ENCODE data around the gene MPPED1. TPM values are rescaled to one million over a fixed set of nuclear protein-coding genes. Genes with fewer than 3 reads are reported as not detected.

MPPED1 gene
- total RNA-seq, 1 donor from 2014 or later: 0.37 TPM

- H3K27me3 Mint-ChIP-seq (ENCODE audit: unreplicated experiment): peaks cover 2% of the 10 kb centered on the region
- TF ChIP-seq CTCF (IDR thresholded peaks at IDR 0.05; ENCODE audit: partially characterized antibody, unreplicated experiment): no peak
- H3K27ac Mint-ChIP-seq (ENCODE audit: unreplicated experiment): no peak overlapping the region
- DNase-seq: peak; percentile 11
- peaks cover 4% of the 10 kb centered on the region for H3K4me1 Mint-ChIP-seq (ENCODE audit: low read depth, unreplicated experiment)
- H3K36me3 Mint-ChIP-seq (ENCODE audit: unreplicated experiment): no peaks in the 10 kb centered on the region
- H3K9me3 Mint-ChIP-seq (ENCODE audit: unreplicated experiment): no peaks in the 10 kb centered on the region
- H3K4me3 Mint-ChIP-seq (ENCODE audit: unreplicated experiment): no peak overlapping the region
Observed at GRCh38 chr22:43426816-43427215, 15.0 kb downstream of the MPPED1 start.

- DNase-seq: peak; percentile 5
- peaks cover 4% of the 10 kb centered on the region for H3K4me1 Mint-ChIP-seq (ENCODE audit: low read depth, unreplicated experiment)
- no peaks in the 10 kb centered on the region for H3K9me3 Mint-ChIP-seq (ENCODE audit: unreplicated experiment)
- H3K36me3 Mint-ChIP-seq (ENCODE audit: unreplicated experiment): no peaks in the 10 kb centered on the region
- peak; percentile 31 for TF ChIP-seq CTCF (IDR thresholded peaks at IDR 0.05; ENCODE audit: partially characterized antibody, unreplicated experiment)
- no peak overlapping the region for H3K27ac Mint-ChIP-seq (ENCODE audit: unreplicated experiment)
- H3K4me3 Mint-ChIP-seq (ENCODE audit: unreplicated experiment): no peak overlapping the region
- peaks cover 2% of the 10 kb centered on the region for H3K27me3 Mint-ChIP-seq (ENCODE audit: unreplicated experiment)
Observed at GRCh38 chr22:43427296-43428004, 15.6 kb downstream of the MPPED1 start.

GRCh38 chr22:43428005-43428485, 16.2 kb downstream of the MPPED1 start:
- peak; percentile 8 for DNase-seq
- Mint-ChIP-seq H3K9me3 (ENCODE audit: unreplicated experiment) (no peaks in the 10 kb centered on the region), H3K27ac (ENCODE audit: unreplicated experiment) (no peak overlapping the region), H3K36me3 (ENCODE audit: unreplicated experiment) (no peaks in the 10 kb centered on the region), H3K4me1 (ENCODE audit: low read depth, unreplicated experiment) (peaks cover 4% of the 10 kb centered on the region), H3K27me3 (ENCODE audit: unreplicated experiment) (peaks cover 4% of the 10 kb centered on the region), H3K4me3 (ENCODE audit: unreplicated experiment) (no peak overlapping the region)
- no peak for TF ChIP-seq CTCF (IDR thresholded peaks at IDR 0.05; ENCODE audit: partially characterized antibody, unreplicated experiment)

- Mint-ChIP-seq H3K27me3 (ENCODE audit: unreplicated experiment) (peaks cover 4% of the 10 kb centered on the region), H3K36me3 (ENCODE audit: unreplicated experiment) (no peaks in the 10 kb centered on the region), H3K9me3 (ENCODE audit: unreplicated experiment) (no peaks in the 10 kb centered on the region), H3K4me1 (ENCODE audit: low read depth, unreplicated experiment) (peaks cover 4% of the 10 kb centered on the region), H3K4me3 (ENCODE audit: unreplicated experiment) (no peak overlapping the region), H3K27ac (ENCODE audit: unreplicated experiment) (no peak overlapping the region)
- TF ChIP-seq CTCF (IDR thresholded peaks at IDR 0.05; ENCODE audit: partially characterized antibody, unreplicated experiment): no peak
- no peak for DNase-seq
Observed at GRCh38 chr22:43428521-43428920, 16.7 kb downstream of the MPPED1 start.

GRCh38 chr22:43429426-43429825, 17.6 kb downstream of the MPPED1 start:
- Mint-ChIP-seq H3K36me3 (ENCODE audit: unreplicated experiment) (no peaks in the 10 kb centered on the region), H3K27me3 (ENCODE audit: unreplicated experiment) (peaks cover 6% of the 10 kb centered on the region)

More at GRCh38 chr22:43429426-43429825, 17.6 kb downstream of the MPPED1 start:
- H3K4me3 Mint-ChIP-seq (ENCODE audit: unreplicated experiment): no peak overlapping the region
- no peak for DNase-seq
- H3K9me3 Mint-ChIP-seq (ENCODE audit: unreplicated experiment): peaks cover 1% of the 10 kb centered on the region
- H3K27ac Mint-ChIP-seq (ENCODE audit: unreplicated experiment): no peak overlapping the region
- peaks cover 4% of the 10 kb centered on the region for H3K4me1 Mint-ChIP-seq (ENCODE audit: low read depth, unreplicated experiment)
- TF ChIP-seq CTCF (IDR thresholded peaks at IDR 0.05; ENCODE audit: partially characterized antibody, unreplicated experiment): no peak
